Mesothelial cell of epicardium (in vitro differentiated cells): ENCODE measurements around the gene WBP2. TPM values are rescaled to one million over a fixed set of nuclear protein-coding genes. Genes with fewer than 3 reads are reported as not detected.
"Not testable (repeated sequence)": the region's sequence is repeated elsewhere in the genome, so short reads cannot be mapped to it uniquely, and the experiment has no call there.

Experiments
- DNase-seq, 2 experiments: peaks; one replicate each; pipeline ENCODE4 v3.0.0; 2021; ENCODE audit warnings: low spot score in 2 of 2; ENCODE audit not compliant: unreplicated experiment in 2 of 2
- H3K27ac Mint-ChIP-seq: 2 replicates; pipeline ENCODE4 v1.8.0; 2021; ENCODE audit warnings: mixed read lengths
- H3K27me3 Mint-ChIP-seq: 2 replicates; pipeline ENCODE4 v1.8.0; 2021; ENCODE audit warnings: low read depth, mixed read lengths
- H3K36me3 Mint-ChIP-seq: 2 replicates; pipeline ENCODE4 v1.8.0; 2021; ENCODE audit warnings: mixed read lengths
- H3K4me1 Mint-ChIP-seq: 2 replicates; pipeline ENCODE4 v1.8.0; 2021; ENCODE audit warnings: mixed read lengths
- H3K4me3 Mint-ChIP-seq: 2 replicates; pipeline ENCODE4 v1.8.0; 2021; ENCODE audit warnings: mild to moderate bottlenecking, moderate library complexity, mixed read lengths
- H3K9me3 Mint-ChIP-seq: 2 replicates; pipeline ENCODE4 v1.8.0; 2021; ENCODE audit warnings: mixed read lengths
- CTCF ChIP-seq: fragments of 200-600 bp; sonication (generic); IDR thresholded peaks from one replicate; pipeline ENCODE4 v1.5.0; 2021; ENCODE audit warnings: antibody characterized with exemption; ENCODE audit not compliant: unreplicated experiment
- total RNA-seq: library from RNA; stranded (reverse); gene quantifications from 3 replicates; pipeline ENCODE4 v1.2.1, GENCODE V29; 2021

WBP2 gene
- total RNA-seq, 1 donor from 2014 or later, result 42.3 TPM

- Mint-ChIP-seq H3K4me1 (peaks cover 15% of the 10 kb centered on the region), H3K36me3 (no peaks in the 10 kb centered on the region), H3K27me3 (peaks cover 34% of the 10 kb centered on the region), H3K9me3 (no peaks in the 10 kb centered on the region), H3K27ac (no peak overlapping the region), H3K4me3 (no peak overlapping the region)
- TF ChIP-seq CTCF, result no peak
- no peak for DNase-seq
Measured at GRCh38 chr17:75873587-75874322, 18.6 kb upstream of the WBP2 start.

- H3K27ac Mint-ChIP-seq, result no peak overlapping the region
- TF ChIP-seq CTCF, result no peak
- H3K9me3 Mint-ChIP-seq, result no peaks in the 10 kb centered on the region
- H3K36me3 Mint-ChIP-seq, result no peaks in the 10 kb centered on the region
- peaks cover 11% of the 10 kb centered on the region for H3K4me1 Mint-ChIP-seq
- peaks cover 30% of the 10 kb centered on the region for H3K27me3 Mint-ChIP-seq
- DNase-seq, result no peak
- no peak overlapping the region for H3K4me3 Mint-ChIP-seq
Measured at GRCh38 chr17:75872434-75873351, 17.6 kb upstream of the WBP2 start.

- H3K27me3 Mint-ChIP-seq, DNase-seq, H3K4me3 Mint-ChIP-seq, H3K9me3 Mint-ChIP-seq, H3K4me1 Mint-ChIP-seq, H3K36me3 Mint-ChIP-seq, H3K27ac Mint-ChIP-seq: not testable (repeated sequence)
Measured at GRCh38 chr17:75870228-75870627, 15.1 kb upstream of the WBP2 start.

GRCh38 chr17:75869282-75870141 is 14.4 kb upstream of the WBP2 start:
- DNase-seq, result no peak
- Mint-ChIP-seq H3K4me1 (peaks cover 2% of the 10 kb centered on the region), H3K9me3 (no peaks in the 10 kb centered on the region)

GRCh38 chr17:75868730-75869281 is 13.7 kb upstream of the WBP2 start:
- H3K4me3 Mint-ChIP-seq, H3K36me3 Mint-ChIP-seq, H3K9me3 Mint-ChIP-seq, H3K27me3 Mint-ChIP-seq, H3K27ac Mint-ChIP-seq, DNase-seq, H3K4me1 Mint-ChIP-seq: not testable (repeated sequence)

More at GRCh38 chr17:75869282-75870141, 14.4 kb upstream of the WBP2 start:
- Mint-ChIP-seq H3K4me3 (no peak overlapping the region), H3K27me3 (peaks cover 2% of the 10 kb centered on the region), H3K36me3 (no peaks in the 10 kb centered on the region), H3K27ac (no peak overlapping the region)
- TF ChIP-seq CTCF, result no peak

- H3K4me3 Mint-ChIP-seq, H3K27ac Mint-ChIP-seq, H3K4me1 Mint-ChIP-seq, DNase-seq, H3K9me3 Mint-ChIP-seq, H3K27me3 Mint-ChIP-seq, H3K36me3 Mint-ChIP-seq: not testable (repeated sequence)
Measured at GRCh38 chr17:75865404-75866188, 10.5 kb upstream of the WBP2 start.

- H3K27ac Mint-ChIP-seq, H3K4me3 Mint-ChIP-seq, H3K36me3 Mint-ChIP-seq, DNase-seq, H3K27me3 Mint-ChIP-seq, H3K4me1 Mint-ChIP-seq, H3K9me3 Mint-ChIP-seq: not testable (repeated sequence)
Measured at GRCh38 chr17:75864887-75865286, 9.8 kb upstream of the WBP2 start.
